Tibial nerve (tissue), 4 donors: Measurements from ENCODE around the gene GPR37L1.
"Not testable (repeated sequence)": the region's sequence is repeated elsewhere in the genome, so short reads cannot be mapped to it uniquely, and the experiment has no call there.

Source experiments
- CTCF ChIP-seq, 5 experiments: fragments of 200-600 bp in 3 of 5; fragments of 450-650 bp in 2 of 5; sonication (generic) in 3 of 5; IDR thresholded peaks; one replicate each; pipeline ENCODE4 v1.5.1; 2016 to 2019; ENCODE audit warnings: antibody characterized with exemption in 5 of 5, mild to moderate bottlenecking in 3 of 5, moderate library complexity in 2 of 5
- EP300 ChIP-seq, 2 donors: sonication (generic); formaldehyde crosslinking; IDR thresholded peaks; one replicate each; pipeline ENCODE4 v1.6.1; 2017; ENCODE audit warnings: antibody characterized with exemption in 2 of 2, mild to moderate bottlenecking in 1 of 2
- POLR2A ChIP-seq, 2 donors: fragments of 450-650 bp; IDR thresholded peaks; one replicate each; pipeline ENCODE4 v1.6.1; 2017; ENCODE audit warnings: antibody characterized with exemption in 2 of 2, mild to moderate bottlenecking in 2 of 2, moderate library complexity in 2 of 2

- not testable (repeated sequence) for TF ChIP-seq CTCF, POLR2A, EP300 (IDR thresholded peaks at IDR 0.05)
Observed at GRCh38 chr1:202145744-202146140, 23.0 kb downstream of the GPR37L1 start.
